A673 (cell line): ENCODE measurements around the gene AVPR2. TPM values are rescaled to one million over a fixed set of nuclear protein-coding genes. Genes with fewer than 3 reads are reported as not detected.

Source experiments
- BruUV-seq: library from RNA; stranded (reverse); fragments of 400-500 nt; replicated peaks from 2 replicates; lab custom pipeline; 2021; lab: Mats Ljungman, UMichigan
- CTCF ChIA-PET: fragments of 300-600 bp; sonication (Branson Sonifier 250); formaldehyde crosslinking; loops from one replicate; lab custom pipeline; 2022; ENCODE audit warnings: antibody characterized with exemption; lab: Charles Lee
- POLR2A ChIA-PET: fragments of 300-600 bp; sonication (Branson Sonifier 250); formaldehyde crosslinking; loops from one replicate; lab custom pipeline; 2022; ENCODE audit warnings: antibody characterized with exemption; ENCODE audit not compliant: low non-redundant PET; lab: Charles Lee
- DNase-seq: peaks from one replicate; pipeline ENCODE4 v3.0.0-alpha.2; 2015; ENCODE audit warnings: low spot score
- H3K27ac ChIP-seq: fragments of 200-600 bp; sonication (generic); 2 replicates; pipeline ENCODE4 v1.5.1; 2016; ENCODE audit warnings: mixed run types, low read depth, mild to moderate bottlenecking, mixed read lengths, antibody characterized with exemption, low read length; ENCODE audit not compliant: poor library complexity, severe bottlenecking
- H3K27me3 ChIP-seq: fragments of 200-600 bp; sonication (generic); replicated peaks from 2 replicates; pipeline ENCODE4 v1.6.1; 2017; ENCODE audit warnings: mixed run types, low read depth, mild to moderate bottlenecking, mixed read lengths, antibody characterized with exemption, low read length; ENCODE audit not compliant: insufficient read depth, poor library complexity
- H3K36me3 ChIP-seq: fragments of 200-600 bp; sonication (generic); 2 replicates; pipeline ENCODE4 v1.6.1; 2016; ENCODE audit warnings: mixed run types, mild to moderate bottlenecking, mixed read lengths, antibody characterized with exemption, low read length; ENCODE audit not compliant: insufficient read depth, poor library complexity, severe bottlenecking
- H3K4me1 ChIP-seq: fragments of 200-600 bp; sonication (generic); 2 replicates; pipeline ENCODE4 v1.6.1; 2017; ENCODE audit warnings: mixed run types, mild to moderate bottlenecking, mixed read lengths, antibody characterized with exemption, low read length; ENCODE audit not compliant: insufficient read depth, poor library complexity, severe bottlenecking
- H3K4me3 ChIP-seq: fragments of 200-600 bp; sonication (generic); 2 replicates; pipeline ENCODE4 v1.5.1; 2016; ENCODE audit warnings: low read depth, mixed run types, mild to moderate bottlenecking, mixed read lengths, low read length; ENCODE audit not compliant: poor library complexity, severe bottlenecking
- H3K9me3 ChIP-seq: fragments of 200-600 bp; sonication (generic); 2 replicates; pipeline ENCODE4 v1.6.1; 2016; ENCODE audit warnings: mixed run types, low read depth, mild to moderate bottlenecking, mixed read lengths, antibody characterized with exemption, low read length; ENCODE audit not compliant: poor library complexity, severe bottlenecking
- CTCF ChIP-seq: fragments of 300-800, 200-600 bp; sonication (generic); conservative IDR thresholded peaks from 2 replicates; pipeline ENCODE4 v1.5.1; 2017; ENCODE audit warnings: low read depth, mild to moderate bottlenecking, antibody characterized with exemption, low read length, moderate library complexity, mixed read lengths
- EZH2 ChIP-seq: fragments of 200-600 bp; sonication (generic); IDR thresholded peaks from 2 replicates; pipeline ENCODE4 v1.6.1; 2017; ENCODE audit warnings: borderline replicate concordance, low read depth, mild to moderate bottlenecking, mixed read lengths, antibody characterized with exemption, low read length; ENCODE audit not compliant: poor library complexity, severe bottlenecking
- intact Hi-C: fragments of 100-400 bp; cut with micrococcal nuclease; formaldehyde crosslinking; loops from one replicate; pipeline ENCODE4 v1.10.0; 2022; ENCODE audit not compliant: unreplicated experiment
- total RNA-seq: library from RNA; stranded (reverse); gene quantifications from 2 replicates; pipeline ENCODE4 v1.2.3, GENCODE V29; 2021

Gene AVPR2
- total RNA-seq, 1 experiment from 2014 or later = not detected

GRCh38 chrX:153930011-153930910, 25.8 kb downstream of the AVPR2 start:
- POLR2A ChIA-PET = no interaction called here
- no peak overlapping the region for H3K4me3 ChIP-seq
- intact Hi-C loops = no loop called here
- CTCF ChIA-PET = no interaction called here
- no peaks in the 10 kb centered on the region for H3K36me3 ChIP-seq
- no peaks in the 10 kb centered on the region for H3K9me3 ChIP-seq
- no TSS peak for BruUV-seq
- H3K27ac ChIP-seq = peak overlapping the region; percentile 23
- H3K4me1 ChIP-seq = peaks cover 10% of the 10 kb centered on the region
- TF ChIP-seq CTCF (no peak), EZH2 (no peak)
- H3K27me3 ChIP-seq = no peaks in the 10 kb centered on the region
- no peak for DNase-seq

- TF ChIP-seq EZH2 (no peak), CTCF (no peak)
- CTCF ChIA-PET = no interaction called here
- Histone ChIP-seq H3K4me3 (no peak overlapping the region), H3K36me3 (no peaks in the 10 kb centered on the region), H3K4me1 (peaks cover 5% of the 10 kb centered on the region), H3K9me3 (no peaks in the 10 kb centered on the region), H3K27ac (no peak overlapping the region), H3K27me3 (no peaks in the 10 kb centered on the region)
- intact Hi-C loops = no loop called here
- no TSS peak for BruUV-seq
- DNase-seq = no peak
- POLR2A ChIA-PET = no interaction called here
Observed at GRCh38 chrX:153931151-153931550, 26.7 kb downstream of the AVPR2 start.

- BruUV-seq = no TSS peak
- TF ChIP-seq CTCF (no peak), EZH2 (no peak)
- H3K27me3 ChIP-seq = no peaks in the 10 kb centered on the region
- no peak overlapping the region for H3K27ac ChIP-seq
- no peaks in the 10 kb centered on the region for H3K9me3 ChIP-seq
- intact Hi-C loops = no loop called here
- ChIA-PET CTCF (interaction anchor here (0.5 kb wide), 1 partner anchor 610 kb away, joined by 3 read pairs; no protein-coding TSS in a partner anchor), POLR2A (no interaction called here)
- H3K36me3 ChIP-seq = no peaks in the 10 kb centered on the region
- H3K4me3 ChIP-seq = no peak overlapping the region
- DNase-seq = no peak
- H3K4me1 ChIP-seq = no peaks in the 10 kb centered on the region
Observed at GRCh38 chrX:153931748-153932147, 27.3 kb downstream of the AVPR2 start.
